GM12878 (cell line): ENCODE measurements around the gene GCSAML. TPM values are rescaled to one million over a fixed set of nuclear protein-coding genes. Genes with fewer than 3 reads are reported as not detected.

ENCODE experiments used
- ATAC-seq: fragments of 200-7000 bp; cut with Tn5 transposase; 3 replicates; pipeline ENCODE4 v1.9.1; 2020; ENCODE audit warnings: mild to moderate bottlenecking, moderate library complexity
- BruUV-seq: library from RNA; stranded (reverse); fragments of 400-500 nt; replicated peaks from 2 replicates; lab custom pipeline; 2021; lab: Mats Ljungman, UMichigan
- CTCF ChIA-PET: fragments of 300-600 bp; sonication (Branson Sonifier 250); formaldehyde crosslinking; extraction: SDS; loops from one replicate; lab custom pipeline; 2021; ENCODE audit warnings: inconsistent platforms; lab: Yijun Ruan, JAX
- POLR2A ChIA-PET: fragments of 350-600 bp; formaldehyde crosslinking; extraction: SDS; loops from one replicate; lab custom pipeline; 2021; ENCODE audit warnings: inconsistent platforms; lab: Charles Lee
- RAD21 ChIA-PET: fragments of 300-600 bp; sonication (Branson Sonifier 250); formaldehyde crosslinking; loops from one replicate; lab custom pipeline; 2023; ENCODE audit warnings: antibody characterized with exemption; ENCODE audit not compliant: unreplicated experiment; lab: Charles Lee
- SMC1A ChIA-PET: fragments of 300-600 bp; sonication (Branson Sonifier 250); formaldehyde crosslinking; loops from one replicate; lab custom pipeline; 2023; ENCODE audit not compliant: unreplicated experiment, uncharacterized antibody; lab: Charles Lee
- DNase-seq: peaks from one replicate; pipeline ENCODE4 v3.0.0-alpha.2; 2011; ENCODE audit warnings: low read depth, low spot score
- FAIRE-seq: peaks from 3 replicates; lab custom pipeline; 2011; peaks lifted over from hg19 to GRCh38; lab: Jason Lieb, UNC
- H2AFZ ChIP-seq: 2 replicates; pipeline ENCODE4 v1.6.0; 2011; ENCODE audit warnings: low read depth, low read length, control low read depth; ENCODE audit not compliant: control insufficient read depth
- H3K27ac ChIP-seq: 2 replicates; pipeline ENCODE4 v1.5.1; 2011; ENCODE audit warnings: control low read depth; ENCODE audit not compliant: control insufficient read depth, insufficient read depth
- H3K27me3 ChIP-seq, 2 experiments: replicated peaks in 1 of 2; 2 replicates each; pipeline versions ENCODE4 v1.6.0 to v1.6.1; 2011; ENCODE audit warnings: low read length in 1 of 2; ENCODE audit not compliant: control insufficient read depth in 2 of 2, insufficient read depth in 2 of 2
- H3K36me3 ChIP-seq, 2 experiments: 2 replicates each; pipeline ENCODE4 v1.5.1; 2011; ENCODE audit warnings: low read length in 1 of 2; ENCODE audit not compliant: control insufficient read depth in 2 of 2, insufficient read depth in 2 of 2
- H3K4me1 ChIP-seq: 2 replicates; pipeline ENCODE4 v1.6.1; 2011; ENCODE audit warnings: mild to moderate bottlenecking, low read length, moderate library complexity, mixed read lengths; ENCODE audit not compliant: control insufficient read depth, insufficient read depth
- H3K4me2 ChIP-seq: 2 replicates; pipeline ENCODE4 v1.6.0; 2011; ENCODE audit warnings: control low read depth; ENCODE audit not compliant: control insufficient read depth, insufficient read depth
- H3K4me3 ChIP-seq: fragments of 200-600 bp; sonication (generic); 2 replicates; pipeline ENCODE4 v1.5.1; 2016
- H3K79me2 ChIP-seq: 2 replicates; pipeline ENCODE4 v1.6.0; 2011; ENCODE audit warnings: low read length; ENCODE audit not compliant: control insufficient read depth, insufficient read depth
- H3K9ac ChIP-seq: 2 replicates; pipeline ENCODE4 v1.8.0; 2011; ENCODE audit warnings: low read length, control low read depth, mixed read lengths; ENCODE audit not compliant: control insufficient read depth, insufficient read depth
- H3K9me3 ChIP-seq: replicated peaks from 3 replicates; pipeline ENCODE4 v1.5.1; 2011; ENCODE audit warnings: mild to moderate bottlenecking, low read length; ENCODE audit not compliant: control insufficient read depth, insufficient read depth
- H4K20me1 ChIP-seq: 2 replicates; pipeline ENCODE4 v1.6.0; 2011; ENCODE audit not compliant: control insufficient read depth, insufficient read depth
- CBX3 ChIP-seq: fragments of 200-600 bp; sonication (generic); IDR thresholded peaks from 2 replicates; pipeline ENCODE4 v1.6.1; 2016; ENCODE audit warnings: low read depth, borderline replicate concordance
- CEBPB ChIP-seq, 2 experiments: fragments of 150-350 bp in 1 of 2; IDR thresholded peaks; 2 replicates each; pipeline ENCODE4 v1.6.1; 2012 to 2014; ENCODE audit warnings: low read depth in 2 of 2, low read length in 2 of 2, borderline replicate concordance in 1 of 2, inconsistent platforms in 1 of 2
- CHD1 ChIP-seq: IDR thresholded peaks from 2 replicates; pipeline ENCODE4 v1.6.1; 2012; ENCODE audit warnings: low read depth, low read length, improper control_type of control experiment
- EZH2 ChIP-seq: IDR thresholded peaks from 2 replicates; pipeline ENCODE4 v1.6.1; 2012; ENCODE audit warnings: low read depth, mild to moderate bottlenecking, control low read depth, inconsistent platforms, low read length, borderline replicate concordance; ENCODE audit not compliant: control insufficient read depth
- JUNB ChIP-seq: IDR thresholded peaks from 2 replicates; pipeline ENCODE4 v1.6.1; 2016; ENCODE audit warnings: antibody characterized with exemption, mild to moderate bottlenecking
- KAT2A ChIP-seq: conservative IDR thresholded peaks from 2 replicates; pipeline ENCODE4 v1.6.1; 2011; ENCODE audit warnings: low read depth, low read length; ENCODE audit not compliant: control insufficient read depth
- KDM1A ChIP-seq: fragments of 200-600 bp; sonication (generic); IDR thresholded peaks from 2 replicates; pipeline ENCODE4 v1.6.1; 2016; ENCODE audit warnings: borderline replicate concordance
- MEF2A ChIP-seq: IDR thresholded peaks from 2 replicates; pipeline ENCODE4 v1.6.1; 2011; ENCODE audit warnings: low read depth, mild to moderate bottlenecking, low read length, moderate library complexity; ENCODE audit not compliant: insufficient read depth
- NRF1 ChIP-seq: conservative IDR thresholded peaks from 2 replicates; pipeline ENCODE4 v1.6.1; 2011; ENCODE audit warnings: mild to moderate bottlenecking, low read depth, low read length, improper control_type of control experiment
- RFX5 ChIP-seq: IDR thresholded peaks from 2 replicates; pipeline ENCODE4 v1.6.1; 2011; ENCODE audit warnings: low read depth, low read length, improper control_type of control experiment
- SMC3 ChIP-seq: IDR thresholded peaks from 2 replicates; pipeline ENCODE4 v1.6.1; 2011; ENCODE audit warnings: low read length, improper control_type of control experiment, borderline replicate concordance
- SRF ChIP-seq, 2 experiments: IDR thresholded peaks; 2 replicates each; pipeline ENCODE4 v1.6.1; 2011; ENCODE audit warnings: low read depth in 2 of 2, low read length in 2 of 2, mild to moderate bottlenecking in 1 of 2, moderate library complexity in 1 of 2
- SUZ12 ChIP-seq: fragments of 200-600 bp; sonication (generic); IDR thresholded peaks from one replicate; pipeline ENCODE4 v1.6.1; 2018; ENCODE audit warnings: antibody characterized with exemption, mild to moderate bottlenecking; ENCODE audit not compliant: unreplicated experiment
- ZZZ3 ChIP-seq: IDR thresholded peaks from 2 replicates; pipeline ENCODE4 v1.6.1; 2011; ENCODE audit warnings: low read depth; ENCODE audit not compliant: control insufficient read depth, insufficient read length
- WGBS: methylation state at CpG from one replicate; pipeline ENCODE4 v1.1.6; 2016; ENCODE audit warnings: low lambda C conversion rate; ENCODE audit not compliant: insufficient replicate concordance, insufficient coverage; ENCODE audit errors: missing lambda C conversion rate; 5-methylcytosine and 5-hydroxymethylcytosine counted together
- in situ Hi-C: fragments of 300-500 bp; cut with MboI; formaldehyde crosslinking; loops from 9 replicates; pipeline ENCODE4 v1.14.3; 2018; ENCODE audit warnings: mixed read lengths
- intact Hi-C: fragments of 100-400 bp; cut with micrococcal nuclease; formaldehyde crosslinking; loops from one replicate; pipeline ENCODE4 v1.14.2; 2022; ENCODE audit not compliant: unreplicated experiment
- polyA plus RNA-seq, 11 experiments: library from polyadenylated mRNA; depleted of rRNA in 4 of 11; unstranded in 6 of 11; stranded (reverse) in 5 of 11; fragments of >200 nt; fragmentation: Nextera tagmentation in 4 of 11; fragmentation: Illumina TruSeq in 1 of 11; extraction: Ambion mirVana in 4 of 11; extraction: Trizol in 1 of 11; gene quantifications; 1 replicate in 1 of 11; 2 replicates in 10 of 11; pipeline versions ENCODE4 v1.2.1 to v1.2.3, GENCODE V29; 2011 to 2016; ENCODE audit warnings: inconsistent platforms in 2 of 11, missing spikeins in 2 of 11, low read depth in 1 of 11
- total RNA-seq, 4 experiments: library from RNA; depleted of rRNA in 3 of 4; stranded (reverse); fragments of >200 nt in 3 of 4; fragmentation: Illumina TruSeq in 1 of 4; extraction: Trizol in 1 of 4; gene quantifications; 2 replicates each; pipeline versions ENCODE4 v1.2.1 to v1.2.3, GENCODE V29; 2013 to 2021
- TF ChIP-seq, protein P1 (sequence below): fragments of 450-650 bp; conservative IDR thresholded peaks from 2 replicates; pipeline ENCODE4 v1.6.1; 2017; ENCODE audit warnings: mild to moderate bottlenecking, moderate library complexity
- TF ChIP-seq, protein P2 (sequence below): fragments of 450-650 bp; IDR thresholded peaks from 2 replicates; pipeline ENCODE4 v1.6.1; 2017; ENCODE audit warnings: borderline replicate concordance
- TF ChIP-seq, protein P3 (sequence below): fragments of 450-650 bp; IDR thresholded peaks from 2 replicates; pipeline ENCODE4 v1.6.1; 2017; ENCODE audit warnings: mild to moderate bottlenecking

GCSAML gene
- total and polyA plus RNA-seq, 10 of the 15 experiments (the other 5 are each of a cell fraction or from before 2014, with no cell fraction given): 0.03 TPM; not detected in 9

DNA sequence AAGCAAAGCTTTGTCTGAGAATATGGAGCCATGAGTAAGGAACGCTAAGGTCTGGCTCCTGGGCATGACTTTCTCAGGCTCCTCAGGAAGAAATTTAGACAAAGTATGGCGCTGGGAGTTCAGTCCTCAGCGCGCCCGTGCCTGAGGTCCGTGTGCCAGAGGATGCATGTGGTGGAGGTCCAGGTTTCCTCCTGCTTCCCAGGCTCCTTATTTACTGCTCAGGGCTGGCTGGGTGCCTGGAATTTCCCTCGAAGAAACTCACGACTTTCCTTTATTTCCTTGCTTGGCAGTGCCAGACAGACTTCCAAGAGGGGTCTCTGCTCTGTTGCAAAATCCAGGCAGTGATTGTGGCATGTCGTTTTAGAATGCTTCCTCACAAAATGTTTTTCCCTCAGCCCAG, 13.3 kb downstream of the GCSAML start:
- CTCF ChIA-PET: interaction anchor here (0.6 to 2.0 kb wide), 2 partner anchors 9 to 766 kb away, joined by 5 read pairs; no protein-coding TSS in a partner anchor
- TF ChIP-seq JUNB (no peak), RFX5 (no peak), NRF1 (no peak), ZZZ3 (no peak), SUZ12 (no peak), CBX3 (no peak), MEF2A (no peak), CEBPB (IDR thresholded peaks at IDR 0.05; ENCODE audit: borderline replicate concordance in 1 of 2, low read depth in 2 of 2, low read length in 2 of 2) (no peak), EZH2 (no peak), CHD1 (no peak), KDM1A (no peak), SRF (IDR thresholded peaks at IDR 0.05; ENCODE audit: low read depth in 2 of 2, low read length in 2 of 2) (no peak), KAT2A (no peak), SMC3 (no peak)
- TF ChIP-seq, protein P1, sequence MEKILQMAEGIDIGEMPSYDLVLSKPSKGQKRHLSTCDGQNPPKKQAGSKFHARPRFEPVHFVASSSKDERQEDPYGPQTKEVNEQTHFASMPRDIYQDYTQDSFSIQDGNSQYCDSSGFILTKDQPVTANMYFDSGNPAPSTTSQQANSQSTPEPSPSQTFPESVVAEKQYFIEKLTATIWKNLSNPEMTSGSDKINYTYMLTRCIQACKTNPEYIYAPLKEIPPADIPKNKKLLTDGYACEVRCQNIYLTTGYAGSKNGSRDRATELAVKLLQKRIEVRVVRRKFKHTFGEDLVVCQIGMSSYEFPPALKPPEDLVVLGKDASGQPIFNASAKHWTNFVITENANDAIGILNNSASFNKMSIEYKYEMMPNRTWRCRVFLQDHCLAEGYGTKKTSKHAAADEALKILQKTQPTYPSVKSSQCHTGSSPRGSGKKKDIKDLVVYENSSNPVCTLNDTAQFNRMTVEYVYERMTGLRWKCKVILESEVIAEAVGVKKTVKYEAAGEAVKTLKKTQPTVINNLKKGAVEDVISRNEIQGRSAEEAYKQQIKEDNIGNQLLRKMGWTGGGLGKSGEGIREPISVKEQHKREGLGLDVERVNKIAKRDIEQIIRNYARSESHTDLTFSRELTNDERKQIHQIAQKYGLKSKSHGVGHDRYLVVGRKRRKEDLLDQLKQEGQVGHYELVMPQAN: no peak
- TF ChIP-seq, protein P2, sequence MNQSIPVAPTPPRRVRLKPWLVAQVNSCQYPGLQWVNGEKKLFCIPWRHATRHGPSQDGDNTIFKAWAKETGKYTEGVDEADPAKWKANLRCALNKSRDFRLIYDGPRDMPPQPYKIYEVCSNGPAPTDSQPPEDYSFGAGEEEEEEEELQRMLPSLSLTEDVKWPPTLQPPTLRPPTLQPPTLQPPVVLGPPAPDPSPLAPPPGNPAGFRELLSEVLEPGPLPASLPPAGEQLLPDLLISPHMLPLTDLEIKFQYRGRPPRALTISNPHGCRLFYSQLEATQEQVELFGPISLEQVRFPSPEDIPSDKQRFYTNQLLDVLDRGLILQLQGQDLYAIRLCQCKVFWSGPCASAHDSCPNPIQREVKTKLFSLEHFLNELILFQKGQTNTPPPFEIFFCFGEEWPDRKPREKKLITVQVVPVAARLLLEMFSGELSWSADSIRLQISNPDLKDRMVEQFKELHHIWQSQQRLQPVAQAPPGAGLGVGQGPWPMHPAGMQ: no peak
- TF ChIP-seq, protein P3, sequence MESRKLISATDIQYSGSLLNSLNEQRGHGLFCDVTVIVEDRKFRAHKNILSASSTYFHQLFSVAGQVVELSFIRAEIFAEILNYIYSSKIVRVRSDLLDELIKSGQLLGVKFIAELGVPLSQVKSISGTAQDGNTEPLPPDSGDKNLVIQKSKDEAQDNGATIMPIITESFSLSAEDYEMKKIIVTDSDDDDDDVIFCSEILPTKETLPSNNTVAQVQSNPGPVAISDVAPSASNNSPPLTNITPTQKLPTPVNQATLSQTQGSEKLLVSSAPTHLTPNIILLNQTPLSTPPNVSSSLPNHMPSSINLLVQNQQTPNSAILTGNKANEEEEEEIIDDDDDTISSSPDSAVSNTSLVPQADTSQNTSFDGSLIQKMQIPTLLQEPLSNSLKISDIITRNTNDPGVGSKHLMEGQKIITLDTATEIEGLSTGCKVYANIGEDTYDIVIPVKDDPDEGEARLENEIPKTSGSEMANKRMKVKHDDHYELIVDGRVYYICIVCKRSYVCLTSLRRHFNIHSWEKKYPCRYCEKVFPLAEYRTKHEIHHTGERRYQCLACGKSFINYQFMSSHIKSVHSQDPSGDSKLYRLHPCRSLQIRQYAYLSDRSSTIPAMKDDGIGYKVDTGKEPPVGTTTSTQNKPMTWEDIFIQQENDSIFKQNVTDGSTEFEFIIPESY: no peak
- in situ Hi-C loops (no loop called here), intact Hi-C loops (no loop called here)
- Histone ChIP-seq H3K4me3 (no peak overlapping the region), H4K20me1 (no peaks in the 10 kb centered on the region), H3K9ac (no peak overlapping the region), H3K9me3 (no peaks in the 10 kb centered on the region), H3K27me3 (no peaks in the 10 kb centered on the region), H3K36me3 (no peaks in the 10 kb centered on the region), H3K4me2 (no peak overlapping the region), H3K79me2 (no peaks in the 10 kb centered on the region), H3K27ac (no peak overlapping the region), H2AFZ (no peak overlapping the region), H3K4me1 (no peaks in the 10 kb centered on the region)
- no TSS peak for BruUV-seq
- SMC1A ChIA-PET: no interaction called here
- RAD21 ChIA-PET: no interaction called here
- POLR2A ChIA-PET: no interaction called here
- ATAC-seq (no peak), FAIRE-seq (no peak), DNase-seq (no peak)
- 42% methylated on average over 9 of the region's 9 CpGs for WGBS
